Loucy (cell line): ENCODE results near the gene MBD3.

Source experiments
- H2AFZ ChIP-seq: fragments of 200-600 bp; sonication (generic); 2 replicates; pipeline ENCODE4 v1.6.0; 2016; ENCODE audit warnings: antibody characterized with exemption, mild to moderate bottlenecking, low read length, moderate library complexity
- H3F3A ChIP-seq: fragments of 200-600 bp; 2 replicates; pipeline ENCODE4 v1.6.0; 2016; ENCODE audit warnings: antibody characterized with exemption, low read depth, mild to moderate bottlenecking
- H3K27me3 ChIP-seq: fragments of 200-600 bp; sonication (generic); 2 replicates; pipeline ENCODE4 v1.6.1; 2014; ENCODE audit warnings: low read length, mild to moderate bottlenecking; ENCODE audit not compliant: insufficient read depth, poor library complexity, severe bottlenecking
- H3K36me3 ChIP-seq: fragments of 200-600 bp; sonication (generic); 2 replicates; pipeline ENCODE4 v1.6.1; 2016; ENCODE audit warnings: low read length; ENCODE audit not compliant: insufficient read depth
- H3K4me1 ChIP-seq: fragments of 200-600 bp; sonication (generic); 2 replicates; pipeline ENCODE4 v1.5.1; 2014; ENCODE audit warnings: low read length, mild to moderate bottlenecking; ENCODE audit not compliant: insufficient read depth, poor library complexity, severe bottlenecking
- H3K4me2 ChIP-seq: fragments of 200-600 bp; sonication (generic); 2 replicates; pipeline ENCODE4 v1.6.0; 2014; ENCODE audit warnings: antibody characterized with exemption, low read length, low read depth, mild to moderate bottlenecking; ENCODE audit not compliant: poor library complexity, severe bottlenecking
- H3K4me3 ChIP-seq: fragments of 200-600 bp; sonication (generic); 2 replicates; pipeline ENCODE4 v1.5.1; 2014; ENCODE audit warnings: low read length, mild to moderate bottlenecking, mixed read lengths; ENCODE audit not compliant: poor library complexity, severe bottlenecking
- H3K79me2 ChIP-seq: fragments of 200-600 bp; sonication (generic); 2 replicates; pipeline ENCODE4 v1.6.1; 2014; ENCODE audit warnings: low read length; ENCODE audit not compliant: insufficient read depth
- H3K9ac ChIP-seq: fragments of 200-600 bp; sonication (generic); 2 replicates; pipeline ENCODE4 v1.6.0; 2014; ENCODE audit warnings: mild to moderate bottlenecking, low read depth, low read length, moderate library complexity; ENCODE audit not compliant: poor library complexity, severe bottlenecking
- H3K9me2 ChIP-seq: fragments of 200-600 bp; sonication (generic); replicated peaks from 2 replicates; pipeline ENCODE4 v1.6.1; 2016; ENCODE audit warnings: low read depth, low read length, mixed read lengths
- H3K9me3 ChIP-seq: fragments of 200-600 bp; sonication (generic); 2 replicates; pipeline ENCODE4 v1.6.1; 2014; ENCODE audit warnings: mild to moderate bottlenecking, antibody characterized with exemption, low read length, low read depth; ENCODE audit not compliant: insufficient read depth
- H4K20me1 ChIP-seq: fragments of 200-600 bp; sonication (generic); 2 replicates; pipeline ENCODE4 v1.6.0; 2014; ENCODE audit warnings: antibody characterized with exemption, low read length, mild to moderate bottlenecking; ENCODE audit not compliant: insufficient read depth, poor library complexity, severe bottlenecking
- CTCF ChIP-seq: fragments of 200-600 bp; sonication (generic); conservative IDR thresholded peaks from 2 replicates; pipeline ENCODE4 v1.5.1; 2014; ENCODE audit warnings: mild to moderate bottlenecking, antibody characterized with exemption, low read length
- EZH2phosphoT487 ChIP-seq: fragments of 200-600 bp; IDR thresholded peaks from 2 replicates; pipeline ENCODE4 v1.6.1; 2018; ENCODE audit warnings: antibody characterized with exemption, mild to moderate bottlenecking, moderate library complexity, borderline replicate concordance

The MBD3 gene

GRCh38 chr19:1590641-1591397 lies 1.8 kb downstream of the MBD3 start:
- peak overlapping the region; percentile 100 for H3K9ac ChIP-seq
- H3K9me2 ChIP-seq: no peaks in the 10 kb centered on the region
- peaks cover 3% of the 10 kb centered on the region; the same call in 1 of the 2 replicates for H3F3A ChIP-seq
- no peaks in the 10 kb centered on the region for H3K9me3 ChIP-seq
- peaks cover 8% of the 10 kb centered on the region for H3K27me3 ChIP-seq
- H3K4me2 ChIP-seq: peak overlapping the region; percentile 93
- peaks cover 38% of the 10 kb centered on the region for H4K20me1 ChIP-seq
- TF ChIP-seq EZH2phosphoT487: no peak
- peak; percentile 54 for TF ChIP-seq CTCF
- H3K4me1 ChIP-seq: peaks cover 16% of the 10 kb centered on the region
- H3K36me3 ChIP-seq: no peaks in the 10 kb centered on the region; the same call in 1 of the 2 replicates
- peak overlapping the region; percentile 94 for H3K4me3 ChIP-seq
- no peak overlapping the region for H2AFZ ChIP-seq
- H3K79me2 ChIP-seq: peaks cover 60% of the 10 kb centered on the region

DNA sequence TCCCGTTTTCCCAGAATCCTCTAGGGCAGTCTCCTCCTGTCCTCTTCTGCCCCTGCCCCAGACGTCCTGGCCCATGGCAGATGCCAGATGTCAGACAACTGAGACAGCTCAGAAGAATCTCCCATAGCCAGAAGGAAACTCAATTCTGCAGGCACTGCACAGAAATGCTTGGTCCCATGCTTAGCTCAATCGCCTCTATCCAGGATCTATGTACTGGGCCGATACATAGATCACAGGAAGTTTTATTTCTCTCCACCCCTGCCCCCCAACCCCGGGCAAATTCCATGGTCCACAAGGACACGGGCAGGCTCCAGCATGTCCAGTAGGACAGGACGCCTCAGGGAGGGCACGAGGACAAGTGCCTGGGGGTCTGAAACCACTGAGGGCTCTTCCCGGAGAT lies 4.8 kb downstream of the MBD3 start:
- peaks cover 73% of the 10 kb centered on the region for H3K79me2 ChIP-seq

GRCh38 chr19:1585243-1585580 lies 7.5 kb downstream of the MBD3 start:
- no peak overlapping the region for H3K9ac ChIP-seq
- no peaks in the 10 kb centered on the region for H3K9me2 ChIP-seq
- H3K27me3 ChIP-seq: no peaks in the 10 kb centered on the region
- no peak for TF ChIP-seq CTCF
- TF ChIP-seq EZH2phosphoT487: no peak
- H3F3A ChIP-seq: no peaks in the 10 kb centered on the region
- peaks cover 23% of the 10 kb centered on the region for H4K20me1 ChIP-seq
- peaks cover 5% of the 10 kb centered on the region for H3K4me1 ChIP-seq
- H3K4me2 ChIP-seq: no peak overlapping the region
- H3K9me3 ChIP-seq: no peaks in the 10 kb centered on the region
- peaks cover 33% of the 10 kb centered on the region; the same call in 1 of the 2 replicates for H3K36me3 ChIP-seq
- no peak overlapping the region for H2AFZ ChIP-seq
- no peak overlapping the region for H3K4me3 ChIP-seq
- H3K79me2 ChIP-seq: peaks cover 54% of the 10 kb centered on the region

More for the DNA sequence above, 4.8 kb downstream of the MBD3 start:
- Histone ChIP-seq H3K9ac (no peak overlapping the region), H3K9me3 (no peaks in the 10 kb centered on the region), H3K9me2 (no peaks in the 10 kb centered on the region), H3K4me3 (no peak overlapping the region), H4K20me1 (peaks cover 40% of the 10 kb centered on the region), H3K27me3 (peaks cover 8% of the 10 kb centered on the region), H2AFZ (no peak overlapping the region), H3F3A (peaks cover 3% of the 10 kb centered on the region; the same call in 1 of the 2 replicates), H3K4me2 (no peak overlapping the region), H3K4me1 (peaks cover 16% of the 10 kb centered on the region), H3K36me3 (peaks cover 7% of the 10 kb centered on the region; the same call in 1 of the 2 replicates)
- no peak for TF ChIP-seq CTCF
- no peak for TF ChIP-seq EZH2phosphoT487
